ENCODE measurements around the gene RNF141. TPM values are rescaled to one million over a fixed set of nuclear protein-coding genes. Genes with fewer than 3 reads are reported as not detected.

The RNF141 gene
- total and polyA plus RNA-seq, 2 of the 13 experiments (the other 11 are each of a cell fraction or from before 2014, with no cell fraction given) = 9.3 to 22.4 TPM

GRCh38 chr11:10506008-10506370 is 35.0 kb downstream of the RNF141 start:
- FAIRE-seq (no peak), ATAC-seq (no peak), DNase-seq (ENCODE audit: low spot score) (no peak)
- CTCF ChIA-PET (ENCODE audit: low intra/inter-chr PET ratio, low total read pairs) = no interaction called here
- no peaks in the 10 kb centered on the region for H3K36me3 ChIP-seq (replicated peaks in 1 of 2; ENCODE audit: control insufficient read depth in 1 of 2, insufficient read depth in 2 of 2, low read length in 2 of 2)
- no peak overlapping the region for H3K9ac ChIP-seq (ENCODE audit: insufficient read depth, low read depth, low read length)
- H3K9me3 ChIP-seq (ENCODE audit: low read length) = no peaks in the 10 kb centered on the region
- intact Hi-C loops (cut with micrococcal nuclease; ENCODE audit: unreplicated experiment) = no loop called here
- no peaks in the 10 kb centered on the region for H3K79me2 ChIP-seq (ENCODE audit: insufficient read depth, low read length)
- H3K27ac ChIP-seq (ENCODE audit: extremely low read length, insufficient read depth, low read length) = no peak overlapping the region
- BruUV-seq (replicated peaks) = no TSS peak
- no peak overlapping the region for H3K4me2 ChIP-seq (ENCODE audit: low read depth, low read length)
- in situ Hi-C loops (cut with HindIII; ENCODE audit: extremely low pct_ligation_motif_present, low pct_unique_long_range_greater_than_20kb) = no loop called here
- H3K4me3 ChIP-seq (replicated peaks in 1 of 3; ENCODE audit: insufficient read depth in 1 of 3, low read depth in 2 of 3, low read length in 3 of 3) = no peak overlapping the region
- POLR2A ChIA-PET = no interaction called here
- no peak overlapping the region for H2AFZ ChIP-seq (ENCODE audit: low read length)
- no peaks in the 10 kb centered on the region for H3K27me3 ChIP-seq (ENCODE audit: control insufficient read depth in 1 of 2, insufficient read depth in 2 of 2, low read length in 2 of 2)
- no peaks in the 10 kb centered on the region for H3K4me1 ChIP-seq (ENCODE audit: insufficient read depth, low read length)
- H4K20me1 ChIP-seq (ENCODE audit: insufficient read depth, low read length) = no peaks in the 10 kb centered on the region; the same call in 1 of the 2 replicates
- TF ChIP-seq NKX3-1 (CRISPR knock-in tag; IDR thresholded peaks at IDR 0.05) = no peak
- no peak for TF ChIP-seq RAD51 (IDR thresholded peaks at IDR 0.05; ENCODE audit: borderline replicate concordance)
- TF ChIP-seq ZBTB3 (CRISPR knock-in tag; IDR thresholded peaks at IDR 0.05; ENCODE audit: borderline replicate concordance, low read depth) = no peak
- no peak for TF ChIP-seq SAFB2 (CRISPR knock-in tag; IDR thresholded peaks at IDR 0.05; ENCODE audit: borderline replicate concordance, low read depth)
- TF ChIP-seq ZSCAN22 (CRISPR knock-in tag; IDR thresholded peaks at IDR 0.05) = no peak
- TF ChIP-seq SATB2 (CRISPR knock-in tag; IDR thresholded peaks at IDR 0.05) = no peak
- no peak for TF ChIP-seq DDIT3 (CRISPR knock-in tag; IDR thresholded peaks at IDR 0.05)
- TF ChIP-seq TBX3 (IDR thresholded peaks at IDR 0.05; ENCODE audit: borderline replicate concordance) = no peak
- no peak for TF ChIP-seq ZNF224 (CRISPR knock-in tag; IDR thresholded peaks at IDR 0.05)
- TF ChIP-seq TSC22D2 (CRISPR knock-in tag; IDR thresholded peaks at IDR 0.05; ENCODE audit: borderline replicate concordance) = no peak
- TF ChIP-seq ZSCAN5A (CRISPR knock-in tag; IDR thresholded peaks at IDR 0.05; ENCODE audit: borderline replicate concordance) = no peak
- TF ChIP-seq ZNF383 (CRISPR knock-in tag; IDR thresholded peaks at IDR 0.05; ENCODE audit: borderline replicate concordance) = no peak
- TF ChIP-seq ZFP1 (CRISPR knock-in tag; IDR thresholded peaks at IDR 0.05) = no peak
- TF ChIP-seq ZMYM2 (CRISPR knock-in tag; IDR thresholded peaks at IDR 0.05) = no peak
- TF ChIP-seq HINFP (CRISPR knock-in tag; IDR thresholded peaks at IDR 0.05; ENCODE audit: low read depth) = no peak
